A549 (cell line): ENCODE results near the gene ZNF701. TPM values are rescaled to one million over a fixed set of nuclear protein-coding genes. Genes with fewer than 3 reads are reported as not detected.

Source experiments
- ATAC-seq, 2 experiments: fragments of 200-7000 bp in 1 of 2; fragments of >200 bp in 1 of 2; cut with Nextera tagmentation in 1 of 2; cut with Tn5 transposase in 1 of 2; 3 replicates each; pipeline versions ENCODE4 v1.8.0 to v1.9.1; 2018 to 2020; ENCODE audit warnings: mild to moderate bottlenecking in 1 of 2, moderate library complexity in 1 of 2
- CTCF ChIA-PET: fragments of 300-600 bp; sonication (Branson Sonifier 250); formaldehyde crosslinking; extraction: SDS; loops from one replicate; lab custom pipeline; 2021; ENCODE audit warnings: antibody characterized with exemption, inconsistent platforms; lab: Yijun Ruan, JAX
- POLR2A ChIA-PET: fragments of 350-600 bp; formaldehyde crosslinking; extraction: SDS; loops from one replicate; lab custom pipeline; 2021; ENCODE audit warnings: antibody characterized with exemption, inconsistent platforms; lab: Yijun Ruan, JAX
- DNase-seq, 2 experiments: peaks; one replicate each; pipeline versions ENCODE4 v3.0.0 to v3.0.0-alpha.2; 2011 to 2016; ENCODE audit warnings: low read depth in 1 of 2, low spot score in 1 of 2
- FAIRE-seq: peaks from 2 replicates; lab custom pipeline; 2011; peaks lifted over from hg19 to GRCh38; lab: Jason Lieb, UNC
- H3K27ac ChIP-seq, 2 experiments: fragments of >200 bp; sonication (Bioruptor Twin); formaldehyde crosslinking; 3 replicates each; pipeline ENCODE4 v1.5.1; 2016 to 2017
- H3K4me1 ChIP-seq: fragments of >200 bp; sonication (Bioruptor Twin); formaldehyde crosslinking; 3 replicates; pipeline ENCODE4 v1.6.1; 2016
- H3K4me2 ChIP-seq: fragments of >200 bp; sonication (Bioruptor Twin); formaldehyde crosslinking; 3 replicates; pipeline ENCODE4 v1.6.1; 2016
- H3K4me3 ChIP-seq: fragments of >200 bp; sonication (Bioruptor Twin); formaldehyde crosslinking; 3 replicates; pipeline ENCODE4 v1.5.1; 2016
- H3K9me3 ChIP-seq: fragments of >200 bp; sonication (Bioruptor Twin); formaldehyde crosslinking; 3 replicates; pipeline ENCODE4 v1.6.1; 2016
- BHLHE40 ChIP-seq: IDR thresholded peaks from 2 replicates; pipeline ENCODE4 v1.6.1; 2012; ENCODE audit warnings: low read depth, low read length, inconsistent platforms
- CBX2 ChIP-seq: fragments of 200-600 bp; sonication (generic); IDR thresholded peaks from 2 replicates; pipeline ENCODE4 v1.6.1; 2016; ENCODE audit warnings: low read depth, mild to moderate bottlenecking, borderline replicate concordance
- EP300 ChIP-seq, 2 experiments: fragments of >200 bp; sonication (Bioruptor Twin); formaldehyde crosslinking; IDR thresholded peaks; 2 replicates in 1 of 2; 3 replicates in 1 of 2; pipeline ENCODE4 v1.6.1; 2016 to 2017
- GATA3 ChIP-seq: IDR thresholded peaks from 2 replicates; pipeline ENCODE4 v1.6.1; 2012; ENCODE audit warnings: borderline replicate concordance
- HDAC2 ChIP-seq: fragments of 200-600 bp; sonication (generic); IDR thresholded peaks from 2 replicates; pipeline ENCODE4 v1.6.1; 2016
- HEYL ChIP-seq: fragments of 250-450 bp; sonication (Bioruptor Pico); IDR thresholded peaks from 2 replicates; pipeline ENCODE4 v1.8.0; 2021; ENCODE audit warnings: mild to moderate bottlenecking, moderate library complexity
- JUNB ChIP-seq: fragments of >200 bp; sonication (Bioruptor Twin); formaldehyde crosslinking; IDR thresholded peaks from 2 replicates; pipeline ENCODE4 v1.6.1; 2016
- KDM1A ChIP-seq: fragments of 200-600 bp; sonication (generic); IDR thresholded peaks from 2 replicates; pipeline ENCODE4 v1.6.1; 2016; ENCODE audit warnings: low read depth, mild to moderate bottlenecking
- MAFK ChIP-seq: fragments of 450-650 bp; IDR thresholded peaks from 2 replicates; pipeline ENCODE4 v1.6.1; 2014; ENCODE audit not compliant: partially characterized antibody
- MAZ ChIP-seq: fragments of 150-350 bp; IDR thresholded peaks from 2 replicates; pipeline ENCODE4 v1.6.1; 2014; ENCODE audit warnings: antibody characterized with exemption, low read depth, low read length, borderline replicate concordance
- MYC ChIP-seq: IDR thresholded peaks from 2 replicates; pipeline ENCODE4 v1.6.1; 2012; ENCODE audit warnings: mild to moderate bottlenecking, inconsistent platforms, low read length, improper control_type of control experiment, borderline replicate concordance
- PHF8 ChIP-seq: fragments of 200-600 bp; sonication (generic); IDR thresholded peaks from 2 replicates; pipeline ENCODE4 v1.6.1; 2016; ENCODE audit warnings: low read depth, mild to moderate bottlenecking, antibody characterized with exemption, moderate library complexity, borderline replicate concordance
- POLR2AphosphoS2 ChIP-seq: conservative IDR thresholded peaks from 2 replicates; pipeline ENCODE4 v1.6.1; 2012; ENCODE audit warnings: low read length, improper control_type of control experiment, inconsistent platforms
- RNF2 ChIP-seq: fragments of 200-600 bp; sonication (generic); IDR thresholded peaks from 2 replicates; pipeline ENCODE4 v1.6.1; 2016; ENCODE audit warnings: low read depth, mild to moderate bottlenecking, antibody characterized with exemption, moderate library complexity, borderline replicate concordance
- SMC3 ChIP-seq: fragments of >200 bp; sonication (Bioruptor Twin); formaldehyde crosslinking; IDR thresholded peaks from 3 replicates; pipeline ENCODE4 v1.6.1; 2018; ENCODE audit warnings: inconsistent platforms
- ZFP36 ChIP-seq: fragments of 450-650 bp; IDR thresholded peaks from 2 replicates; pipeline ENCODE4 v1.6.1; 2014; ENCODE audit warnings: borderline replicate concordance; ENCODE audit not compliant: partially characterized antibody
- ZNF302 ChIP-seq: fragments of 250-450 bp; sonication (Bioruptor Pico); IDR thresholded peaks from 2 replicates; pipeline ENCODE4 v1.9.0; 2021; ENCODE audit warnings: inconsistent platforms, mild to moderate bottlenecking, moderate library complexity
- WGBS: methylation state at CpG from one replicate; pipeline ENCODE4 v1.1.6; 2017; ENCODE audit errors: missing lambda C conversion rate; 5-methylcytosine and 5-hydroxymethylcytosine counted together
- polyA plus RNA-seq, 4 experiments: library from polyadenylated mRNA; depleted of rRNA in 3 of 4; stranded (reverse); fragments of >200 nt; fragmentation: RNase III in 1 of 4; extraction: RNeasy Plus Mini Kit Qiagen cat#74134 plus additional on column Dnase treatment in 1 of 4; gene quantifications; 2 replicates in 3 of 4; 3 replicates in 1 of 4; pipeline ENCODE4 v1.2.3, GENCODE V29; 2011 to 2017
- TF ChIP-seq, protein P1 (sequence below): fragments of >200 bp; sonication (Bioruptor Twin); formaldehyde crosslinking; IDR thresholded peaks from 3 replicates; pipeline ENCODE4 v1.5.1; 2016
- TF ChIP-seq, protein P2 (sequence below): fragments of >200 bp; sonication (Bioruptor Twin); formaldehyde crosslinking; IDR thresholded peaks from 3 replicates; pipeline ENCODE4 v1.6.1; 2016
- TF ChIP-seq, protein P3 (sequence below): fragments of 450-650 bp; IDR thresholded peaks from 2 replicates; pipeline ENCODE4 v1.6.1; 2014; ENCODE audit warnings: antibody characterized with exemption

Gene ZNF701
- polyA plus RNA-seq, 2 of the 4 experiments (the other 2 are of a cell fraction), result 0.21 to 0.32 TPM

DNA sequence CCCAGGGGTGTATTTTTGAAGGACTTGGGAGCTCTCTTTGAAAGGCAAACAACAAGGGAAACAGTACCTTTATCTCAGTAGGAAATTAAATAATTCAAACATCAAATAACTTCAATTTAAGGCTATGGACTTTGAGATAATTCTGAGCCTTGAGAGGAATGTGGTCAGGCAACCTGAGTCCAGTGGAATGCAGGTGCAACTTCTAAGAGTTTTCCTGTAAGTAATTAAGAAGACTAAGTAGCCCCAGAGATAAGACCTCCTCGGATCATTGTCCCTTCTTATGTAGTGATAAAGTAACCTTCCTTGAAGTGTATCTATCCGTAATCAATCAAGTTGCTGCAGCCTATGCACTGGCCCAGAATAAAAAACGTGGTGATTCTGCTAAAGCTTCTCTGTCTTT lies 29.2 kb downstream of the ZNF701 start:
- H3K27ac ChIP-seq, result no peak overlapping the region
- no peaks in the 10 kb centered on the region for H3K4me1 ChIP-seq
- TF ChIP-seq MAZ, result no peak
- no peak for TF ChIP-seq CBX2
- TF ChIP-seq GATA3, result no peak
- TF ChIP-seq, protein P1, sequence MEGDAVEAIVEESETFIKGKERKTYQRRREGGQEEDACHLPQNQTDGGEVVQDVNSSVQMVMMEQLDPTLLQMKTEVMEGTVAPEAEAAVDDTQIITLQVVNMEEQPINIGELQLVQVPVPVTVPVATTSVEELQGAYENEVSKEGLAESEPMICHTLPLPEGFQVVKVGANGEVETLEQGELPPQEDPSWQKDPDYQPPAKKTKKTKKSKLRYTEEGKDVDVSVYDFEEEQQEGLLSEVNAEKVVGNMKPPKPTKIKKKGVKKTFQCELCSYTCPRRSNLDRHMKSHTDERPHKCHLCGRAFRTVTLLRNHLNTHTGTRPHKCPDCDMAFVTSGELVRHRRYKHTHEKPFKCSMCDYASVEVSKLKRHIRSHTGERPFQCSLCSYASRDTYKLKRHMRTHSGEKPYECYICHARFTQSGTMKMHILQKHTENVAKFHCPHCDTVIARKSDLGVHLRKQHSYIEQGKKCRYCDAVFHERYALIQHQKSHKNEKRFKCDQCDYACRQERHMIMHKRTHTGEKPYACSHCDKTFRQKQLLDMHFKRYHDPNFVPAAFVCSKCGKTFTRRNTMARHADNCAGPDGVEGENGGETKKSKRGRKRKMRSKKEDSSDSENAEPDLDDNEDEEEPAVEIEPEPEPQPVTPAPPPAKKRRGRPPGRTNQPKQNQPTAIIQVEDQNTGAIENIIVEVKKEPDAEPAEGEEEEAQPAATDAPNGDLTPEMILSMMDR, result no peak
- no peak for TF ChIP-seq MAFK
- TF ChIP-seq BHLHE40, result no peak
- TF ChIP-seq, protein P2, sequence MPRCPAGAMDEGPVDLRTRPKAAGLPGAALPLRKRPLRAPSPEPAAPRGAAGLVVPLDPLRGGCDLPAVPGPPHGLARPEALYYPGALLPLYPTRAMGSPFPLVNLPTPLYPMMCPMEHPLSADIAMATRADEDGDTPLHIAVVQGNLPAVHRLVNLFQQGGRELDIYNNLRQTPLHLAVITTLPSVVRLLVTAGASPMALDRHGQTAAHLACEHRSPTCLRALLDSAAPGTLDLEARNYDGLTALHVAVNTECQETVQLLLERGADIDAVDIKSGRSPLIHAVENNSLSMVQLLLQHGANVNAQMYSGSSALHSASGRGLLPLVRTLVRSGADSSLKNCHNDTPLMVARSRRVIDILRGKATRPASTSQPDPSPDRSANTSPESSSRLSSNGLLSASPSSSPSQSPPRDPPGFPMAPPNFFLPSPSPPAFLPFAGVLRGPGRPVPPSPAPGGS, result no peak
- no peak for TF ChIP-seq EP300 (IDR thresholded peaks at IDR 0.05)
- no peak for TF ChIP-seq MYC
- no peak for TF ChIP-seq POLR2AphosphoS2
- TF ChIP-seq JUNB, result no peak
- no peak for TF ChIP-seq PHF8
- no peak for TF ChIP-seq ZNF302
- TF ChIP-seq, protein P3, sequence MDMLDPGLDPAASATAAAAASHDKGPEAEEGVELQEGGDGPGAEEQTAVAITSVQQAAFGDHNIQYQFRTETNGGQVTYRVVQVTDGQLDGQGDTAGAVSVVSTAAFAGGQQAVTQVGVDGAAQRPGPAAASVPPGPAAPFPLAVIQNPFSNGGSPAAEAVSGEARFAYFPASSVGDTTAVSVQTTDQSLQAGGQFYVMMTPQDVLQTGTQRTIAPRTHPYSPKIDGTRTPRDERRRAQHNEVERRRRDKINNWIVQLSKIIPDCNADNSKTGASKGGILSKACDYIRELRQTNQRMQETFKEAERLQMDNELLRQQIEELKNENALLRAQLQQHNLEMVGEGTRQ, result no peak
- no peak for TF ChIP-seq HEYL
- no peak for TF ChIP-seq ZFP36
- TF ChIP-seq KDM1A, result no peak
- no peak for TF ChIP-seq SMC3
- TF ChIP-seq RNF2, result no peak
- FAIRE-seq, result no peak
- POLR2A ChIA-PET, result no interaction called here
- H3K9me3 ChIP-seq, result peaks cover 65% of the 10 kb centered on the region; the same call in 2 of the 3 replicates
- no peak for DNase-seq
- CTCF ChIA-PET, result no interaction called here
- H3K4me2 ChIP-seq, result no peak overlapping the region
- 22% methylated on average over 3 of the region's 3 CpGs for WGBS
- no peak for ATAC-seq
- H3K4me3 ChIP-seq, result no peak overlapping the region

DNA sequence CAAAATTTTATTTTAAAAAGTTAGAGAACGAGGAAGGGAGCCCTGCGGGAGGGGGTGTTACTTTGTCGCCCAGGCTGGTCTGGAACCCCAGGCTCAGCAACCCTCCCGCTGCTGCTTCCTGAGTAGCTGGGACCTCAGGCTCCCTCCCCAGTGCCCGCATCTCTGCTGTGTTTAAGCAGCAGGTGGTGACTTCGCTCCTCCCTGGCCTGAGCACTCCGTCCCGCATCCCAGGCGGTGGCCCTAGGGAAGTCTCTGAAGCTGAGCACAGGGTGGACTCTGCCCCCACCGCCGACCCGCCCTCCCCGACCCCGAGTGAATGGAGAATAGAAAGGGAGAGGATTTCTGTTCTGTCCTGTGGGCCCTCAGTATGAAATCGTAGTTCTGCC lies 30.5 kb downstream of the ZNF701 start:
- ChIA-PET POLR2A (no interaction called here), CTCF (no interaction called here)
- ATAC-seq (no peak), DNase-seq (no peak), FAIRE-seq (no peak)
- TF ChIP-seq ZNF302 (no peak), MAFK (no peak), HDAC2 (no peak)
- TF ChIP-seq, protein P3, result no peak
- H3K9me3 ChIP-seq, result peaks cover 78% of the 10 kb centered on the region; the same call in 2 of the 3 replicates
- no peak overlapping the region for H3K27ac ChIP-seq
- WGBS, result 11% methylated on average over 15 of the region's 15 CpGs
- H3K4me2 ChIP-seq, result no peak overlapping the region
- H3K4me3 ChIP-seq, result no peak overlapping the region
- H3K4me1 ChIP-seq, result no peaks in the 10 kb centered on the region
